SU-DHL-6 (cell line): ENCODE data around the gene ECHS1.
"Not testable (repeated sequence)": the region's sequence is repeated elsewhere in the genome, so short reads cannot be mapped to it uniquely, and the experiment has no call there.

ENCODE experiments used
- EZH2phosphoT487 ChIP-seq: fragments of 200-600 bp; sonication (generic), shearing (Covaris generic); conservative IDR thresholded peaks from 2 replicates; pipeline ENCODE4 v1.6.1; 2018; ENCODE audit warnings: mild to moderate bottlenecking, antibody characterized with exemption, low read length, moderate library complexity, mixed read lengths
- TF ChIP-seq, protein P1 (sequence below): fragments of 200-600 bp; sonication (generic); IDR thresholded peaks from one replicate; pipeline ENCODE4 v1.5.1; 2017; ENCODE audit warnings: antibody characterized with exemption, mild to moderate bottlenecking, low read length, moderate library complexity; ENCODE audit not compliant: insufficient read depth, poor library complexity, severe bottlenecking

DNA sequence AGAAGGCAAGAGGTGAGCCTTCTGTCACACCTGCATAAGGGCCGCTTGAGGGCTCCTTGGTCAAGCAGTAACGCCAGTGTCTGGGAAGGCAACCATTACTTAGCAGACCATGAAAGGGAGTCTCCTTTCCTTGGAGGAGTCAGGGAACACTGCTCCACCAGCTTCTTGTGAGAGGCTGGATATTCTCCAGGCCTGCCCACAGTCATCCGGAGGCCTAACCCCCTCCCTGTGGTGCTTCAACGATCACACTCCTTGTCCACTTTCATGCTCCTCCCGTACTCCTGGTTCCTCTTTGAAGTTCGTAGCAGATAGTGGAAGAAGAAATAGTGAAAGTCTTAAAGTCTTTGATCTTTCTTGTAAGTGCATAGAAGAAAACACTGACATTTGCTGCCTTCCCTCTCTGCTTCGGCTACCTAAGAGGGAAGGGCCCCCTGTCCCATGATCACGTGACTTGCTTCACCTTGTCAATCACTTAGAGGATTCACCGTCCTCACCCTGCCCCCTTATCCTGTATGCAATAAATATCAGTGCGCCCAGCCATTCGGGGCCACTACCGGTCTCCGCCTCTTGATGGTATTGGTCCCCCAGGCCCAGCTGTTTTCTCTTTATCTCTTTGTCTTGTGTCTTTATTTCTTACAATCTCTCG lies 51.0 kb downstream of the ECHS1 start:
- TF ChIP-seq, protein P1, sequence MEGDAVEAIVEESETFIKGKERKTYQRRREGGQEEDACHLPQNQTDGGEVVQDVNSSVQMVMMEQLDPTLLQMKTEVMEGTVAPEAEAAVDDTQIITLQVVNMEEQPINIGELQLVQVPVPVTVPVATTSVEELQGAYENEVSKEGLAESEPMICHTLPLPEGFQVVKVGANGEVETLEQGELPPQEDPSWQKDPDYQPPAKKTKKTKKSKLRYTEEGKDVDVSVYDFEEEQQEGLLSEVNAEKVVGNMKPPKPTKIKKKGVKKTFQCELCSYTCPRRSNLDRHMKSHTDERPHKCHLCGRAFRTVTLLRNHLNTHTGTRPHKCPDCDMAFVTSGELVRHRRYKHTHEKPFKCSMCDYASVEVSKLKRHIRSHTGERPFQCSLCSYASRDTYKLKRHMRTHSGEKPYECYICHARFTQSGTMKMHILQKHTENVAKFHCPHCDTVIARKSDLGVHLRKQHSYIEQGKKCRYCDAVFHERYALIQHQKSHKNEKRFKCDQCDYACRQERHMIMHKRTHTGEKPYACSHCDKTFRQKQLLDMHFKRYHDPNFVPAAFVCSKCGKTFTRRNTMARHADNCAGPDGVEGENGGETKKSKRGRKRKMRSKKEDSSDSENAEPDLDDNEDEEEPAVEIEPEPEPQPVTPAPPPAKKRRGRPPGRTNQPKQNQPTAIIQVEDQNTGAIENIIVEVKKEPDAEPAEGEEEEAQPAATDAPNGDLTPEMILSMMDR = not testable (repeated sequence)
- TF ChIP-seq EZH2phosphoT487 = not testable (repeated sequence)
